Loucy (cell line): ENCODE data around the gene GNPTG.

ENCODE experiments used
- H2AFZ ChIP-seq: fragments of 200-600 bp; sonication (generic); 2 replicates; pipeline ENCODE4 v1.6.0; 2016; ENCODE audit warnings: antibody characterized with exemption, mild to moderate bottlenecking, low read length, moderate library complexity
- H3F3A ChIP-seq: fragments of 200-600 bp; 2 replicates; pipeline ENCODE4 v1.6.0; 2016; ENCODE audit warnings: antibody characterized with exemption, low read depth, mild to moderate bottlenecking
- H3K27me3 ChIP-seq: fragments of 200-600 bp; sonication (generic); 2 replicates; pipeline ENCODE4 v1.6.1; 2014; ENCODE audit warnings: low read length, mild to moderate bottlenecking; ENCODE audit not compliant: insufficient read depth, poor library complexity, severe bottlenecking
- H3K36me3 ChIP-seq: fragments of 200-600 bp; sonication (generic); 2 replicates; pipeline ENCODE4 v1.6.1; 2016; ENCODE audit warnings: low read length; ENCODE audit not compliant: insufficient read depth
- H3K4me1 ChIP-seq: fragments of 200-600 bp; sonication (generic); 2 replicates; pipeline ENCODE4 v1.5.1; 2014; ENCODE audit warnings: low read length, mild to moderate bottlenecking; ENCODE audit not compliant: insufficient read depth, poor library complexity, severe bottlenecking
- H3K4me2 ChIP-seq: fragments of 200-600 bp; sonication (generic); 2 replicates; pipeline ENCODE4 v1.6.0; 2014; ENCODE audit warnings: antibody characterized with exemption, low read length, low read depth, mild to moderate bottlenecking; ENCODE audit not compliant: poor library complexity, severe bottlenecking
- H3K4me3 ChIP-seq: fragments of 200-600 bp; sonication (generic); 2 replicates; pipeline ENCODE4 v1.5.1; 2014; ENCODE audit warnings: low read length, mild to moderate bottlenecking, mixed read lengths; ENCODE audit not compliant: poor library complexity, severe bottlenecking
- H3K79me2 ChIP-seq: fragments of 200-600 bp; sonication (generic); 2 replicates; pipeline ENCODE4 v1.6.1; 2014; ENCODE audit warnings: low read length; ENCODE audit not compliant: insufficient read depth
- H3K9ac ChIP-seq: fragments of 200-600 bp; sonication (generic); 2 replicates; pipeline ENCODE4 v1.6.0; 2014; ENCODE audit warnings: mild to moderate bottlenecking, low read depth, low read length, moderate library complexity; ENCODE audit not compliant: poor library complexity, severe bottlenecking
- H3K9me2 ChIP-seq: fragments of 200-600 bp; sonication (generic); replicated peaks from 2 replicates; pipeline ENCODE4 v1.6.1; 2016; ENCODE audit warnings: low read depth, low read length, mixed read lengths
- H3K9me3 ChIP-seq: fragments of 200-600 bp; sonication (generic); 2 replicates; pipeline ENCODE4 v1.6.1; 2014; ENCODE audit warnings: mild to moderate bottlenecking, antibody characterized with exemption, low read length, low read depth; ENCODE audit not compliant: insufficient read depth
- H4K20me1 ChIP-seq: fragments of 200-600 bp; sonication (generic); 2 replicates; pipeline ENCODE4 v1.6.0; 2014; ENCODE audit warnings: antibody characterized with exemption, low read length, mild to moderate bottlenecking; ENCODE audit not compliant: insufficient read depth, poor library complexity, severe bottlenecking
- EZH2phosphoT487 ChIP-seq: fragments of 200-600 bp; IDR thresholded peaks from 2 replicates; pipeline ENCODE4 v1.6.1; 2018; ENCODE audit warnings: antibody characterized with exemption, mild to moderate bottlenecking, moderate library complexity, borderline replicate concordance
- TF ChIP-seq, protein P1 (sequence below): fragments of 200-600 bp; sonication (generic); conservative IDR thresholded peaks from 2 replicates; pipeline ENCODE4 v1.5.1; 2014; ENCODE audit warnings: mild to moderate bottlenecking, antibody characterized with exemption, low read length

The GNPTG gene

DNA sequence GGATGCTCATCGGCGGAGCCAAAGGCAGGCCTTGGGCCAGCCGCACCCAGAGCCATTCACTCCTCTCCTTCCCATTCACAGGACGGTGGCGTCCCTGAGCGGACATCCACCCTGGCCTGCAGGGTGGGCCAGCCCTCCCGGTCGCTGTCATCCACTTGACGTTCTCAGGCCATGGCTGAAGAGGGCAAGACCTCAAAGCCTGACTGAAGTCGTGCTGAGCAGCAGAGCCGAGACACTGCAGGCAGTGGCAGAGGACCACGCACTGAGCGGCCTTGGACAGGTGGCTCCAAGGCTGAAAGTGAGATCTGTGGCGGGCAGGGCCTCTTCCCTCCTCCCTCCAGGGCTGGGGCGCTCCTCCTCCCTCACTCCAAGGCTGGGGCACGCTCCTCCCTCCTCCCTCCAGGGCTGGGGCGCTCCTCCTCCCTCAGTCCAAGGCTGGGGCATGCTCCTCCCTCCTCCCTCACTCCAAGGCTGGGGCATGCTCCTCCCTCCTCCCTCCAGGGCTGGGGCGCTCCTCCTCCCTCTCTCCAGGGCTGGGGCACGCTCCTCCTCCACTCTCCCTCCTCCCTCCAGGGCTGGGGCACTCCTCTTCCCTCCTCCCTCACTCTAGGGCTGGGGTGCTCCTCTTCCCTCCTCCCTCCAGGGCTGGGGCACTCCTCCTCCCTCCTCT lies 24.1 kb downstream of the GNPTG start:
- Histone ChIP-seq H3K36me3 (no peaks in the 10 kb centered on the region), H3F3A (no peaks in the 10 kb centered on the region), H3K9me3 (no peaks in the 10 kb centered on the region), H4K20me1 (no peaks in the 10 kb centered on the region), H3K4me2 (no peak overlapping the region), H3K4me1 (no peaks in the 10 kb centered on the region), H2AFZ (no peak overlapping the region), H3K79me2 (no peaks in the 10 kb centered on the region), H3K9ac (no peak overlapping the region), H3K4me3 (no peak overlapping the region), H3K27me3 (no peaks in the 10 kb centered on the region), H3K9me2 (no peaks in the 10 kb centered on the region)
- TF ChIP-seq, protein P1, sequence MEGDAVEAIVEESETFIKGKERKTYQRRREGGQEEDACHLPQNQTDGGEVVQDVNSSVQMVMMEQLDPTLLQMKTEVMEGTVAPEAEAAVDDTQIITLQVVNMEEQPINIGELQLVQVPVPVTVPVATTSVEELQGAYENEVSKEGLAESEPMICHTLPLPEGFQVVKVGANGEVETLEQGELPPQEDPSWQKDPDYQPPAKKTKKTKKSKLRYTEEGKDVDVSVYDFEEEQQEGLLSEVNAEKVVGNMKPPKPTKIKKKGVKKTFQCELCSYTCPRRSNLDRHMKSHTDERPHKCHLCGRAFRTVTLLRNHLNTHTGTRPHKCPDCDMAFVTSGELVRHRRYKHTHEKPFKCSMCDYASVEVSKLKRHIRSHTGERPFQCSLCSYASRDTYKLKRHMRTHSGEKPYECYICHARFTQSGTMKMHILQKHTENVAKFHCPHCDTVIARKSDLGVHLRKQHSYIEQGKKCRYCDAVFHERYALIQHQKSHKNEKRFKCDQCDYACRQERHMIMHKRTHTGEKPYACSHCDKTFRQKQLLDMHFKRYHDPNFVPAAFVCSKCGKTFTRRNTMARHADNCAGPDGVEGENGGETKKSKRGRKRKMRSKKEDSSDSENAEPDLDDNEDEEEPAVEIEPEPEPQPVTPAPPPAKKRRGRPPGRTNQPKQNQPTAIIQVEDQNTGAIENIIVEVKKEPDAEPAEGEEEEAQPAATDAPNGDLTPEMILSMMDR, result no peak
- no peak for TF ChIP-seq EZH2phosphoT487

DNA sequence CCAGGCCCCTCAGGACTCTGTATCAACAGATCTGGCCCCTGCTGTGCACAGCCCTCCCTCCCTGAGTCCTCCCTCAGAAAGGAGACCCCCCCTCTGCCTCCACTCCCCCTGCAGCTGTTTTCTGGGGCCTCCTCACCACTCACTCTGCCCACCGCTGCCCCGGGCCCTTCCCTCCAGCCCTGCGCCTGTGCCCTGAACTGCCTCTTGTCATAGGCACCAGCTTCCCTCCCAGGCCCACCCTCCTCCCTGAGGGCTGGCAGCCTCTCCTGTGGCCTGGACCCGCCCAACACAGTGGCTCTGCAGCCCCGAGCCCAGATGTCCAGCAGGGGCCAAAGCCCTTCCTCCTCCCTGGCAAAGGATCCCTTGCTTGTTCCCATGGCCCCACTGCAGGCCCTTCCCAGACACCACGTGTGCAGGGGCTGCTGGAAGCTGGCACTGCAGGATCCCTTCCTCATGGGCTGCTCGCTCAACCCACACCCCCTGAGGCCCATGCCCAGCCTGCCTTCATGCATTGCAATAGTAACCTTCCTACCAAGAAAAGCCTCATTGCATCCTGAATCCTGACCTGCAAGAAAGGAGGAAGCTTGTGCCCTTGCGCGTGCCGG lies 25.8 kb downstream of the GNPTG start:
- no peak overlapping the region for H3K4me3 ChIP-seq
- H3K9me3 ChIP-seq, result no peaks in the 10 kb centered on the region
- no peak overlapping the region for H2AFZ ChIP-seq
- no peak overlapping the region for H3K4me2 ChIP-seq
- no peaks in the 10 kb centered on the region for H4K20me1 ChIP-seq
- no peaks in the 10 kb centered on the region for H3K79me2 ChIP-seq
- H3K9ac ChIP-seq, result no peak overlapping the region
- no peaks in the 10 kb centered on the region for H3F3A ChIP-seq
- no peaks in the 10 kb centered on the region for H3K36me3 ChIP-seq
- no peaks in the 10 kb centered on the region for H3K4me1 ChIP-seq
- no peak for TF ChIP-seq EZH2phosphoT487
- no peaks in the 10 kb centered on the region for H3K9me2 ChIP-seq
- H3K27me3 ChIP-seq, result no peaks in the 10 kb centered on the region

DNA sequence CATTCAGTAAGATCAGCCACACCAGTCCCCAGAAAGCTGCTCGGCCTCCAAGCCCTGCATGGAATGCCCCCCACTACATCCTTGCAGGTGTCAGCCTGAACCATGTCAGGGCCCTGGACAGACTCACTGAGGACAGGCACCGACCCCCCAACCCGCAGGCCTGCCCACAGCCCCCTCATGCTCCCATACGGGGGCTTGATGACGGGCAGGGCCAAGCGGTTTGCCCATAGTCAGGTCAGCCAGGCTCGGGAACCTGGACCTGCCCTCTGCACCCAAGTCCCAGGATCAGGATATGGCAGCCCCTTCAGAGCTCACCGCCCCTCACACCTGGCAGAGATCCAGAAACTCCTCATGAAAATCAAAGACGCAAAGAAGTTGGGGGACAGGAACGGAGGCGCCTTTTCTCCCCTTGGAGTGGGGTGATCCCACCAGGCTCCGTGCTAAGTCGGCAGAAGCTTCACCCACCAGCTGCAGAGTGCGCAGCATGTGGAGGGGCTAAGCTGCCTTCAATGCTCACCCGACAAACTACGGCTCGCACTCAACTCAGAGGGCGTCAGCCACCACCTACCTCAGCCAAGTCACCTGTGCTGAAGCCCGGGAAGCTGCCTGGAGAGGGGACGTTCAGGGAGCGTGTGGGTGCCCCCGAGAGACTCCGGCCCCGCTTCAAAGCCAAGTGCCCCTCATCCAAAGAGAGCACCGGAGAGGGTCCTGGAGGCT lies 26.5 kb downstream of the GNPTG start:
- Histone ChIP-seq H3K27me3 (no peaks in the 10 kb centered on the region), H4K20me1 (no peaks in the 10 kb centered on the region), H3K4me3 (no peak overlapping the region), H3K4me1 (no peaks in the 10 kb centered on the region), H3K9ac (no peak overlapping the region), H3K79me2 (no peaks in the 10 kb centered on the region), H3F3A (no peaks in the 10 kb centered on the region), H3K9me2 (no peaks in the 10 kb centered on the region), H2AFZ (no peak overlapping the region), H3K9me3 (no peaks in the 10 kb centered on the region), H3K4me2 (no peak overlapping the region), H3K36me3 (no peaks in the 10 kb centered on the region)
- TF ChIP-seq EZH2phosphoT487, result no peak
- TF ChIP-seq, protein P1, result no peak
